GM20431 (cell line): Measurements from ENCODE around the gene LHX6.

Experiments used
- in situ Hi-C: fragments of 300-500 bp; cut with MseI, MboI; formaldehyde crosslinking; loops from one replicate; pipeline ENCODE4 v1.15.0; 2020; ENCODE audit warnings: low sequenced_read_pairs; ENCODE audit not compliant: unreplicated experiment

LHX6 gene

DNA sequence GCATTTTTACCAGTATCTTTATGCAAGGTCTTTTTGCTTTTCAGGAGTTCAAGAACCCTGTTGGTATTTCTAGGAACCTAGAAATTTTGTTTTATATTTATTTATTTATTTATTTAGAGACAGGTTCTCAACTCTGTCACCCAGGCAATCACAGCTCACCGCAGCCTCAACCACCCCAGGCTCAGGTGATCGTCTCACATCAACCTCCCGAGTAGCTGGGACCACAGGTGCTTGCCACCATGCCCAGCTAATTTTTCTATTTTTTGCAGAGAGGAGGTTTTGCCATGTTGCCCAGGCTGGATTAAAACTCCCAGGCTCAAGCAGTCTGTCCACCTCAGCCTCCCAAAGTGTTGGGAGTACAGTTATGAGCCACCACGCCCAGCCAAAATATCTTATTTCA is 32.9 kb downstream of the LHX6 start:
- in situ Hi-C loops, result no loop called here

DNA sequence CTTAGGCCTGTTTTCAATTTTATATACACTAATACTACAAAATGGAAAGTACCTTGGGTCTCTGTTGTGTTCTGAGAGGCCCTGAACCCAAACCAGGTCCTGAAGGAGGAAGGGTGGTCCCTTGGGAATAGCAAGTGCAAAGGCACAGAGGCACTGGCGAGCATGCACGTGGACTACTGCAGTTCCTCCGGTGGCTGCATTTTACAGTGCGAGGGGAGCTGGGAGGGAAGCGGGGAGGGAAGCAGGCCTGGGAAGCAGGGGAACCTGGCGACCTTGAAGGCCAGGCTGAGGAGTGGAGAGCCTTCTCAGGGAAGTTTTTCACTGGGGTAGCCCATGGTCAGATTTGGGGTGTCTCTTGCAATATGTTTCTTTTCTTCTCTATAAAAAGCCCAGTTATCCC is 35.1 kb downstream of the LHX6 start:
- in situ Hi-C loops, result no loop called here

DNA sequence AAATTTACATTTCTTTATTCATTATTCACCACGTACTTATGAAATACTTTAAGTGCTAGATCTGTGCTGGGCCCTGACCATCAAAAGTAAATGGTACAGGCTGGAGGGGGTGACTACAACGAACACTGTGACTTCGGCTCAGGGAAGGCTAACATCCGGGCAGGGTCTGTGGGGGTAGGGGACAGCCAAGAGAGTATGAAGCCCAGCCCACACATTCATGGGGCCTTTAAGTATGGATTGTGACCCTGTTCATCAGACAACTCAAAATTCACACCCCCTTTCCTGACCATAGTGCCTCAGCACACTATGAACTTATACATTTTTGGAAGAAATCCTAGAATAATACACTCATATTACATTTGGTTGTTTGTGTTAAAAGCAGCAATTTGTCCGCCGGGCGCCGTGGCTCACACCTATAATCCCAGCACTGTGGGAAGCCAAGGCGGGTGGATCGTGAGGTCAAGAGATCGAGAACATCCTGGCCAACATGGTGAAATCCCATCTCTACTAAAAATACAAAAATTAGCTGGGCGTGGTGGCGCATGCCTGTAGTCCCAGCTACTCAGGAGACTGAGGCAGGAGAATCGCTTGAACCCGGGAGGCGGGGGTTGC is 35.7 kb downstream of the LHX6 start:
- in situ Hi-C loops, result no loop called here

DNA sequence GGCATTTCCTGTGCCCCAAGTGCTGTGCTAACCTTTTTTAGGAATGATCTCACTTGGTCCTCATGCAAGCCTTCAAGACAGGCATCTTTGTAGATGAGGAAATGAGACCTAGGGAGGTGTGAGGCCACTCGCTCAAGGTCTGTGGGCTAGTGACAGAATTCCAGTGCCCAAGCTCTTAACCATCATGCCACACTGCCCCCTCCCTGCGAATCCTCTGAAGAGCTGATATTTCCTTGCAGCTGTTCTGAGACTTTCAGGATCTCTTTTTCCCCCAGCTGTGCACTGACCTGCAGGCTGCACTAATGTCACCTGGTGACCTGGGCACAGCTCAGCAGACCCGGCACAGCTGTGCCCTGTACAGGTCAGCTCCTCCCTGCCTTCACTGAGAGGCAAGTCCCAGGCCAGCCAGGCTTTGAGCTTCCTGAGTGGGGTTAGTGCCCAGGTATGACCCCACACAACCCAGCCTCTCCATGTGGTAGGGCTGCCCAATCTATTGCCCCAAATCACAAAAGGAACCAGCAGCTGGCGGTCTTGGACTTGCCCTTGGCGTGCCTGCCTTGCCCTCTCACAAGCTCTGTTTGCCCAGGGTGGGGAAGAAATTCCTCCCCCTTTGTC is 36.4 kb downstream of the LHX6 start:
- in situ Hi-C loops, result no loop called here

DNA sequence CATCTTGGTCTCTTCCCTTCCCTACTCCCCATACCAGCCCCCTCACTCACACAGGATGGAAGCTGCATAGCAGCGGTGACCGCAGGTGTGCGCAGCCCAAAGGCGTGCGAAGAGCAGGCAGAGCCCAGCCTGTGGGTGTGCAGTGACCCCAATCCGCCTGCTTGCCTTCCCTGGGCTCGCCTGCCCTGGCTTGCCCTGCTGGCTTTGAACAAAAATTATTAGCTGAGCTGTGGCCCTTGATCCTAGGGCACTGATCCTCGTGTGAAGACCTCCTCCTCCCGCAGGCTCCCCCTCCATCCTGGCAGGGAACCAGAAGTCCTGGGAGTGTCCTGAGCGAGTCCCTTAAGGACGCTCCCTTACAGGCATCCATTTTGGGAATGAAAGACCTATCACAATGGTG is 37.2 kb downstream of the LHX6 start:
- in situ Hi-C loops, result no loop called here

DNA sequence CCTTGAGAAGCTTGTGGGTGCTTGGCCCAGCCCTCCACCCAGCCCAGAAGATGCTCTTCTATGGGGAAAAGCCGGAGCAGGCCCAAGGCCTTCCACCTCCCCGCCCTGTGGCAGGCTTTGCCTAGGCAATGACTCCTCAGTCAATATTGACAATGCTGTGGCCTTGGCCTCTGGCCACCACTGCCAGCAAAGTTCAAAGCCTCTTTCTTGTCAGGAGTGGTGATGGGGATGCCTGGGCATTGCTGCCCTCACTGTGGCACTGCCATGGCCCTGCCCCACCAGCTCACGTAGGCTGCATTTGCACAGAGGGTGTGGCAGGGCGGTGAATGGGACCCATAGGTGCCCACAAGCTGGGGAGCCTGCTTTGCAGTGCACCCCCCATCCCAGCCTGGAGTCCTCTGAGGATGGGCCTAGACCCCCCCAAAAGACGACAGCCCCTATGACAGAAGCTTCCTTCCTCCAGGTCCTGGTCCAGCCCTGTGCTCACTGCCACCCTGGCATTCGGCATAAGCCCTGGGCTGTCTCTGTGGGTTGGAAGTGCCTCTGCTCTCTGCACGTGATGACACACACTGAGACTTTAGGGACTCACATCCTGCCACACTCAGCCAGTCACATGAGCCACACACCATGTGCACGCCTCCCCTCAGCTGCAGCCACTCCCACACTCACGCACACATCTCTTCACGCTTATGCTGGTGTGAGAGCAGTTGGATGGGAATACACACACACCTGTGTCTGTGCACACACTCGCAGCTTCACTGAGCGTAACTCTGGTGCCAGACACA is 38.0 kb downstream of the LHX6 start:
- in situ Hi-C loops, result no loop called here

DNA sequence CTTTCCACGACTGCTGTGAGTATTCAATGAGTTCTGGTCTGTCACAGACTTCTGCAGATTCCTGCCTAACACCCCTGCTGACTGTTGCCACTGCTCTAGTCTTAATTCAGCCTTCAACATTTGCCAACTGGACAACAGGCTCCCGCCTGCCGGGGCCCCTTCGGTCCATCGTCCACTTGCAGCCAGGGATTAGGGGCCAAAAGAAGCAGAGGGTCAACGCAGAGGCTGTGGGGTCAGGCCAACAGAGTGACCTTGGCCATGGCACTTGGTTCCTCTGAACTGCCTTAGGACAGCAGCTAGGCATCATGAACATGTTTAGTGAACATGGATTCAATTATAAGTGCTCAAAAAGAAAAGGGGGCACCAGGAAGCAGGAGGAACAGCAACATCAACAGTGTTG is 40.4 kb downstream of the LHX6 start:
- in situ Hi-C loops, result no loop called here

DNA sequence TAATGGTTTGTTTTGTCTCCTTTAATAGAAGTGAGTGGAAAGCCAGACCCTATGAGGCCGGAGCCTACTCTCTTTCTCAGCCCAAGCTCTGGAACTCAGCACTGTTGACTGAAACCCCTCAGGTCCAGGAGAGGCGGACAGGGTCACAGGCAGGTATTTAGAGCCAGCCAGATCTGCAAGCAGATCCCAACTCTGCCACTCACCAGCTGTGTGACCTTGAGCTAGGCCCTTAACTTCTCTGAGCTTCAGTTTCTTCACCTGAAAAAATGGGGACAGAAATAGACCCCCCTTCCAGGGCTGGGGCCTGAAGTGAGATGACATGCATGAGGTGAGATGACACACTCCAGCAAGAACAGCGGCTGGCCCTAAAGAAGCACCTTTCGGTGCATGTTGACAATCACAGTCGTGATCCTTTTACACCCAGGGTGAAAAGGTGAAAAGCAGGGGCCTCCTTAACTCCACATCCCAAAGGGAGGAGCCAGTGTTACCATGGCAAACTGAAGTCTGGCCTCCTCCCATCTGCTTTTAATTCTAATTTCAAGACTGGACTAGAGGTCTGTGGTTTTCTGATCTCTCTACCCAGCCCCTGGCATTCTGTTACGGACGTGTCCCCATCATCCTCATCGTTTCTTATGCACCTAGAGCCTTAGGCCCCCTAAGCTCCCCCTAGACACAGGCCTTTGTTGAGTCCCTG is 41.8 kb downstream of the LHX6 start:
- in situ Hi-C loops, result no loop called here

DNA sequence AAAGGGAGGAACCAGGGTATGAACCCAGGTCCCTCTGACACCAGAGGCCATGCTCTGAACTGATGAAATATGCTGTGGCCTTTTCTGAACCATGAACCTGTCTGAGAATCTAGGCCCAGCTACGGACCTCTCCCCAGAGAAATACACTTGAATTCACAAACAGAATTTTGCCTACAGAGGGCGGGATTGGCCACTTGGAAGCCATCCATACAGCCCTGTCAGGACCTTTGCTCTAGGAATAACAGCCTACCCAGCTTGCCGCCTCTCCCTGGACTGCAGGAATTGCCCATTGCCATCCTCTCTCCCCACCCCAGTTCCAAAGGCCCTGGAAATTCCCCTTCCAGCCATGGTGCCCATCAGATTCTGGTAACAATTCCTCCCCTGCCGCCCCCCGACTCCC is 42.5 kb downstream of the LHX6 start:
- in situ Hi-C loops, result no loop called here

DNA sequence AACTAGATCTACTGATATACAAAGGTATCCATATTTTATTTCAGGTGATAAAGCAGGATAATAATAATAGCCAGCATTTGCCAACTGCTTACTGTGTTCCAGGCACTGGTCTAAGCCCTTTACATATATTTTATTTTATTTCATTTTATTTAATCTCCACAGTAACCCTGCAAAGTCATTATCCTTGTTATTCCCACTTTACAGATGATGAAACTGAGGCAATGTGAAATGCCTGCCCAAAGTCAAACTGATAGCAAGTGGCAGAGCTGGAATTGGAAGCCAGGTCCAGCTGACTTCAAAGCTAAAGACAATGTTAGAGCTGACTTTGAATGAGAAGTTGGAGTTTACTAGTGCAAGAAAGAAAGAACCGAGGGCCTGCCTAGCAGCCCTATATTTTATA is 44.2 kb downstream of the LHX6 start:
- in situ Hi-C loops, result no loop called here

DNA sequence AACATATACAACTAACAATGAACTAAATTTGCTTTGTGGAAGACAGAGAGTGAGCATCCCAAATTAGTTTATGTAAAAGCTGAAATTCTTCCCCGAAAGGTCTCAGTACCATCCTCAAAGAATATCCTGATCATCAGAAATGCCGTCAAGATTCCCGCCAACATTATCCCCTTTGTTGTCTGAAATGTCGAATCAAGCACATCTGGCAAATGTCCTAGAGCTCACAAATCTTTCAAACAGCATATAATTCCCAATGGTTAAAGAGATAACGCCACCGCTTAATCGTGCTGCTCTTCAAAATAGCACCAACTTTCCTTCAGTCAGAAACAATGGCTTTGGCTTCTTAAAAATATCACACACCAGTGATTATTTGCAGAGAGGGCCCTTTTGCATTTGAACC is 45.3 kb downstream of the LHX6 start:
- in situ Hi-C loops, result no loop called here

DNA sequence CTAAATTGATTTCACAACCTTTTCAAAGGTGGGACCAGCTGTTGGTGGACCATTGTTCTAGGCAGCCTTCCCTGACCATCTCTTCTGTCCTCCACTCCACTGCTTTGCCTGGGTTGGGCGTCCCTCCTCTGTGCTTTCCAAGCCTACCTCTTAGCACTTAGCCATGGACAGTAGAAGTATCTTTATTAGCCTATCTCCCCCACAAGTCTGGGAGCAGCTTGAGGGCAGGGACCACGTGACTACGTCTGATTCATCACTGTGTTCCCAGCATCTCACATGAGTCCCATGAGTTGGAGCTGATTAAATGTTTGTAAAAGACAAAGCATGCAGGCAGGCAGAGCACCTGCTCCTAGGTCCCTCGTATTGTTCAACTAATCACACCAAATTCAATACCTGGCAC is 48.1 kb downstream of the LHX6 start:
- in situ Hi-C loops, result no loop called here

DNA sequence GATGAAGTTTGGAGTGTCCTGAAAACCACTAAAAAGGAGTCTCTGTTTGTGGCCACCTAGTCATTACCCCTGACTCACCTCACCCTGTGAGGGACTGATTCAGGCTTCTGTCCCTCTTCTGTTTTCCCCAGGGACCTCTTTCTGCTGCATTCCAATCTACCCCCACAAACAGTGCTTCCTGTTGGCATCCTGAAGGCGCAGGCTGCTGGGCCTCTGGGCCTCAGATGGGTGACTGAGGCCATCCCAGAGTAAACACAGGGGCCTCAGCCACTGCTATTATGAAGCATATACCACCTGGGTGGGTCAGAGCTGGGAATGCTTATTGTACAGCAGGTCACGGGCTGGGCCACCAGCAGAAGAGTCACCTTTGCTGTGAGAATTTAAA is 49.1 kb downstream of the LHX6 start:
- in situ Hi-C loops, result no loop called here

DNA sequence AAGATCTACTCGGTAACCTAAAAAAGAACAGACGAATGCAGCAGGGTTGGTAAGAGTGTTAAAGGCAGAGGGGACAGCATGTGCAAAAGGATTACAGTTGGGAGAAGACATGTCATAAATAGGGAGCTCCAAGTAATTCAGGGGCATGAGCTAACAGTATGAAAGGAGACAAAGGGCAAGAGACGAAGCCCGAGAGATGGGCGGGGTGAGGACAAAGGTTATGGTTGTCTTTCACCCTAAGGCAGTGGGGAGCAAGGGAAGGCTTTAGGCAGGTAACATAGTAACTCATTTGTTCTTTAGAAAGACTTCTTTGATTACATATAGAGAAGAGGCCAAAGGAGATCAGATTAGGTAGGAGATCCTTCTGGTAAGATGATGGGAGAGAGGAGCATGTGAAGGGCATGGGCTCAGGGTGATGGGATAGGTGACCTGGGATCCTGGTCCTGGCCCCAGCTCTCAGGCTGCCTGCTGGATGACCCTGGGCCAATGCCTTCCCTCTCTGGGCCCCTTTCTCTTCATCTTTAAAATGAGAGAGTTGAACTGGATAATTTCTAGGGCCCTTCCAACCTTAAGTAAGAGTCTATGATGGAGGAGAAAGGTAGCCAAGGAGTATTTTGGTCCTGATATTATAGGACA is 49.6 kb downstream of the LHX6 start:
- in situ Hi-C loops, result no loop called here

DNA sequence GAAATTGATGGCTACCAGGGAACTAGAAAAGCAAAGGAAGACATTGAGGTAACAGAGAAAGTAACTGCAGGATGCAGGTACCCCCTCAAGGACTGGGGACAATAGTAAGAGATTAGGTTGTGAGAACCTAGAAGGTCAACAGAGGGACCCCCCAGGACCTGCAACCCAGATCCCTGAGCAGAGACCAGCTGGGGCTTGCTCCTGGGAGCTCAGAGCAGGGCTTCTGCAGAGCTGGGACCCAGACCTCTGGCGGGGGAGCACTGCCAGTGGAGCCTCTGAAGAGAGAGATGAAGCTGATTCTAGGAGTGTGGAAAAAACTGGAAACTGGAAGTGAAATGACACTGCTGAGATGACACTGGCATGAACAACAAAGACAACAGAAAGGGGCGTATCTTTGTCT is 51.8 kb downstream of the LHX6 start:
- in situ Hi-C loops, result no loop called here

DNA sequence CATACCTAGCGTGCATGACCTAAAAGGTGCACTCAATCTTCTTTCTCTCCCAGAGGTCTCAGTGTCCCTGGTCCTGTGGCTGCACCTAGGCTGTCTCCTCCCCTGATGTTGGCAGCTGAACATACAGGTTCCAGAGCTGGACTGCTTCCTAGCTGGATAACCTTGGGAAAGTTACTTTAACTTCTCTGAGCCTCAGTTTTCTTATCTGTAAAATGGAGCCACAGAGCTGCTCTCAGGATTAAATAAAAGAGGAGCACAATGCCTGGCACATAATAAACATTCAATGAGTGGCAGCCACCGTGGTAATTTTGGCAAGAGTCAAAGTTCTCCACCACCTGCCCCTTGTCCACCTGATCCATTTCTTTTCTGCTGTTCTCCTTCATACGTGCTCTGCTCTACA is 55.1 kb downstream of the LHX6 start:
- in situ Hi-C loops, result no loop called here

DNA sequence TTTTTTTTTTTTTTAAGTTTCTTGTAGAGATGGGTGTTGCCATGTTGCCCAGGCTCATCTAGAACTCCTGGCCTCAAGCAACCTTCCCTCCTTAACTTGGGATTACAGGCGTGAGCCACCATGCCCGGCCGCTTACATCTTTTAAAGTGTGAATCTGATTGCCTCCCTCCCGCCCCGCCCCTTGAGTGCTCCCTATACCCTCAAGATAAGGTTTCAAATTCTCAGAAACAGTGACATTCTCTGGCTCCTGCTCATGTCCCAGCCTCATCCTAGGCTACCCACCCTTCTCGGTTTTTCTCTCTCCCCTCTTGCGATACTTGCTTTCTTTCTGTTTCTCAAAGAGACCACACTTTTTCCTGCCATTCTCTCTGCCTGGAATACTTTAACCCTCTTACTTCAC is 56.6 kb downstream of the LHX6 start:
- in situ Hi-C loops, result no loop called here

DNA sequence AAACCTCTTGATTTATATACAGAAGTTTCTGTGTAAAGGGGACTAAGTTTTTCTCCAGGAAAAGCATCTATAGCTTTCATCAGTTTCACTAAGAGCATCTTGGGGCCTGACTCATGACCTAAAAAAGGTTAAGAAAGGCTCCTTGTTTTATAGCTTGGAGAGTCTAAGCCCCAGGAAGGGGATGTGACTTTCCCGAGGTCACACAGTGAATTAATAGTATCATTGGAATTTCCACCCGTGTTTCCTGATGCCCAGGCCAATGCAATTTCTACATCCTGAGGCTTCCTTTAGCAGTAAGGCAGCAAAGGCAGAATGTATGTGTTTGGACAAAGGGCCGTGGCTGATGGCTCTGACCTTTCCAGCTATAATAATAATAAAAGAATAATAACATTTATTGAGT is 60.4 kb downstream of the LHX6 start:
- in situ Hi-C loops, result no loop called here

DNA sequence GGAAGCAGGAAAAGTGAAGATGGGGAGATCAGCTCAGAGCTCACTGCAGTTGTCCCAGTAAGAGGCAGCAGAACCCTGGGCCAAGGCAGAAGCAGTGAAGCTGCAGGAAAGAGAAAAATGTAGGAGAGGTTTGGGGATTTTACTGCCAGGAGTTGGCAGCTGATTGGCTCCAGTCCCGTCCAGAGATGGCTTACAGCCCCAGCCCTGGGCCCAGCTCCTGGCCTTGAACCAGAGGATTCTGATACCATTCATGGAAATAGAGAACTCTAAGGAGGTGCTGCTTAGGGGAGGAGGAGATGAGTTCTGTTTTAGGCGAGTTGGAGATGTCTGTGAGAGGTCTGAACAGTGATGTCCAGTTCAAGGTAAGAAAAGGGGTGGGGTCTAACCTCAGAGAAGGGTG is 64.5 kb downstream of the LHX6 start:
- in situ Hi-C loops, result no loop called here

DNA sequence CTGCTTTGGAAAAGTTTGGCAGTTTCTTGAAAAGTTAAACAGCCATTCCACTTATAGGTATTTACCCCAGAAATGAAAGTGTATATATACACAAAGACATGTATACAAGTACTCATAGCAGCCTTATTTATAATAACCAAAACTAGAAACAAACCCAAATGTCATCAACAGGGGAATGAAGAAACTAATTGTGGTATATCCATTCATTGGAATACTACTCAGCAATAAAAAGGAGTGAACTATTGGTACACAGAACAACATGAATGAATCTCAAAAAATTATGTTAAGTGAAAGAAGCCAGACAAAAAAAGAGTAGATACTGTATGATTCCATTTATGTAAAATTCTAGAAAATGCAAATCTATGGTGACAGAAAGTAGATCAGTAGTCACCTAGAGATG is 66.3 kb downstream of the LHX6 start:
- in situ Hi-C loops, result no loop called here

DNA sequence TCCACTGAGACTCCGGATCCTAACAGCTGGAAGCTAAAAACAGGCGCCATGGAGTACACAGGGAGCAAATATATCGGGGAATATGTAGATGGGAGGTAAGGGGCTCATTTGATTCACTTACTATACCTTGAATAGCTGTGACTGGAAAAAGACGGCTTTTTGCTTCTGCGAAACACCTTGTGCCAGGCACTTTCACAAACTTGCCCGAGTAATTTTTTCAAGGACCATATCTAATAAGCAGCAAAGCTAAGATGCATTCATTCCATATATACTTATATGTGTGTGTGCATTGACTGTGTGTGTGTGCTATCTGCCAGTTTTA is 68.9 kb downstream of the LHX6 start:
- in situ Hi-C loops, result no loop called here
